ENCODE results near the gene KRTAP19-7. TPM values are rescaled to one million over a fixed set of nuclear protein-coding genes. Genes with fewer than 3 reads are reported as not detected.

The KRTAP19-7 gene
- total RNA-seq, 1 donor from 2014 or later = not detected

GRCh38 chr21:30518876-30519275, 42.2 kb downstream of the KRTAP19-7 start:
- Mint-ChIP-seq H3K4me1 (no peaks in the 10 kb centered on the region), H3K4me3 (no peak overlapping the region), H3K9me3 (peaks cover 31% of the 10 kb centered on the region), H3K27ac (no peak overlapping the region), H3K36me3 (no peaks in the 10 kb centered on the region), H3K27me3 (ENCODE audit: low read depth) (no peaks in the 10 kb centered on the region)
- DNase-seq (ENCODE audit: low spot score in 2 of 2, unreplicated experiment in 2 of 2) = no peak
- no peak for TF ChIP-seq CTCF (IDR thresholded peaks at IDR 0.05; ENCODE audit: unreplicated experiment)

GRCh38 chr21:30515681-30516080, 45.4 kb downstream of the KRTAP19-7 start:
- TF ChIP-seq CTCF (IDR thresholded peaks at IDR 0.05; ENCODE audit: unreplicated experiment) = no peak
- Mint-ChIP-seq H3K9me3 (peaks cover 31% of the 10 kb centered on the region), H3K4me1 (no peaks in the 10 kb centered on the region), H3K27me3 (ENCODE audit: low read depth) (no peaks in the 10 kb centered on the region), H3K36me3 (no peaks in the 10 kb centered on the region), H3K27ac (no peak overlapping the region), H3K4me3 (no peak overlapping the region)
- DNase-seq (ENCODE audit: low spot score in 2 of 2, unreplicated experiment in 2 of 2) = no peak

Other genes with a start within 250 kb of the KRTAP19-7 start
- gene KRTAP26-1, start 241.0 kb downstream of the KRTAP19-7 start, total RNA-seq = not detected in 3 replicates
- gene KRTAP27-1, start 223.6 kb downstream of the KRTAP19-7 start, total RNA-seq = not detected in 3 replicates
- gene KRTAP23-1, start 212.7 kb downstream of the KRTAP19-7 start, total RNA-seq = not detected in 3 replicates
- gene KRTAP13-2, start 189.0 kb downstream of the KRTAP19-7 start, total RNA-seq = not detected in 3 replicates
- gene KRTAP13-1, start 165.3 kb downstream of the KRTAP19-7 start, total RNA-seq = not detected in 3 replicates
- not detected in 3 replicates for gene KRTAP13-3, start 135.4 kb downstream of the KRTAP19-7 start, total RNA-seq
- not detected in 3 replicates for gene KRTAP13-4, start 131.1 kb downstream of the KRTAP19-7 start, total RNA-seq
- not detected in 3 replicates for gene KRTAP15-1, start 121.0 kb downstream of the KRTAP19-7 start, total RNA-seq
- gene KRTAP19-1, start 80.9 kb downstream of the KRTAP19-7 start, total RNA-seq = not detected in 3 replicates
- not detected in 3 replicates for gene KRTAP19-2, start 73.9 kb downstream of the KRTAP19-7 start, total RNA-seq
- gene KRTAP19-3, start 69.3 kb downstream of the KRTAP19-7 start, total RNA-seq = not detected in 3 replicates
- not detected in 3 replicates for gene KRTAP19-4, start 64.1 kb downstream of the KRTAP19-7 start, total RNA-seq
- not detected in 3 replicates for gene KRTAP19-5, start 59.2 kb downstream of the KRTAP19-7 start, total RNA-seq
- not detected in 3 replicates for gene KRTAP19-6, start 19.4 kb downstream of the KRTAP19-7 start, total RNA-seq
- gene KRTAP22-2, start 29.1 kb upstream of the KRTAP19-7 start, total RNA-seq = not detected in 3 replicates
- gene KRTAP6-3, start 31.1 kb upstream of the KRTAP19-7 start, total RNA-seq = not detected in 3 replicates
- gene KRTAP6-2, start 37.6 kb upstream of the KRTAP19-7 start, total RNA-seq = not detected in 3 replicates
- gene KRTAP22-1, start 39.8 kb upstream of the KRTAP19-7 start, total RNA-seq = not detected in 3 replicates
- gene KRTAP6-1, start 52.6 kb upstream of the KRTAP19-7 start, total RNA-seq = not detected in 3 replicates
- not detected in 3 replicates for gene KRTAP20-1, start 55.1 kb upstream of the KRTAP19-7 start, total RNA-seq
- gene KRTAP20-4, start 59.3 kb upstream of the KRTAP19-7 start, total RNA-seq = not detected in 3 replicates
- not detected in 3 replicates for gene KRTAP20-2, start 73.9 kb upstream of the KRTAP19-7 start, total RNA-seq
- not detected in 3 replicates for gene KRTAP20-3, start 81.5 kb upstream of the KRTAP19-7 start, total RNA-seq
- not detected in 3 replicates for gene KRTAP21-3, start 157.5 kb upstream of the KRTAP19-7 start, total RNA-seq
- not detected in 3 replicates for gene KRTAP21-2, start 185.9 kb upstream of the KRTAP19-7 start, total RNA-seq
- gene KRTAP21-1, start 194.1 kb upstream of the KRTAP19-7 start, total RNA-seq = not detected in 3 replicates

Measured in mesothelial cell of epicardium (in vitro differentiated cells).